ENCODE measurements around the gene PTAFR.

PTAFR gene

GRCh38 chr1:28108001-28108400 is 68.5 kb downstream of the PTAFR start:
- no peak for DNase-seq (ENCODE audit: low read depth)
- TF ChIP-seq CTCF (IDR thresholded peaks at IDR 0.05; ENCODE audit: low read depth, low read length), result no peak
- no peak overlapping the region for H3K4me3 ChIP-seq (ENCODE audit: low read depth, low read length)

GRCh38 chr1:28104866-28105467 is 71.5 kb downstream of the PTAFR start:
- TF ChIP-seq POLR2A (IDR thresholded peaks at IDR 0.05; ENCODE audit: extremely low read depth, insufficient read length), result no peak
- TF ChIP-seq MYC (IDR thresholded peaks at IDR 0.05; ENCODE audit: low read depth, low read length), result no peak
- TF ChIP-seq CTCF (IDR thresholded peaks at IDR 0.05; ENCODE audit: low read depth, low read length), result no peak
- no peak for TF ChIP-seq MAX (IDR thresholded peaks at IDR 0.05; ENCODE audit: low read depth, low read length)
- no peak overlapping the region for H3K4me3 ChIP-seq (ENCODE audit: low read depth, low read length)
- peak; percentile 37 for DNase-seq (ENCODE audit: low read depth)

GRCh38 chr1:28102189-28102588 is 74.3 kb downstream of the PTAFR start:
- no peak overlapping the region for H3K4me3 ChIP-seq (ENCODE audit: low read depth, low read length)
- DNase-seq (ENCODE audit: low read depth), result no peak
- TF ChIP-seq POLR2A (IDR thresholded peaks at IDR 0.05; ENCODE audit: extremely low read depth, insufficient read length) (no peak), CTCF (IDR thresholded peaks at IDR 0.05; ENCODE audit: low read depth, low read length) (no peak), MAX (IDR thresholded peaks at IDR 0.05; ENCODE audit: low read depth, low read length) (no peak), MYC (IDR thresholded peaks at IDR 0.05; ENCODE audit: low read depth, low read length) (no peak)

GRCh38 chr1:28099050-28099769 is 77.3 kb downstream of the PTAFR start:
- no peak for DNase-seq (ENCODE audit: low read depth)
- H3K4me3 ChIP-seq (ENCODE audit: low read depth, low read length), result no peak overlapping the region
- TF ChIP-seq CTCF (IDR thresholded peaks at IDR 0.05; ENCODE audit: low read depth, low read length) (no peak), MAX (IDR thresholded peaks at IDR 0.05; ENCODE audit: low read depth, low read length) (no peak), MYC (IDR thresholded peaks at IDR 0.05; ENCODE audit: low read depth, low read length) (no peak), POLR2A (IDR thresholded peaks at IDR 0.05; ENCODE audit: extremely low read depth, insufficient read length) (no peak)
